Cardiac muscle cell (in vitro differentiated cells and primary cell): ENCODE measurements around the gene APOB. TPM values are rescaled to one million over a fixed set of nuclear protein-coding genes. Genes with fewer than 3 reads are reported as not detected.
"Not testable (repeated sequence)": the region's sequence is repeated elsewhere in the genome, so short reads cannot be mapped to it uniquely, and the experiment has no call there.

Experiments
- DNase-seq, 2 donors: peaks; one replicate each; pipeline versions ENCODE4 v3.0.0 to v3.0.0-alpha.2; 2010 to 2017; ENCODE audit warnings: low read depth in 1 of 2, low spot score in 1 of 2
- H3K27ac ChIP-seq: fragments of 200-600 bp; sonication (generic); 2 replicates; pipeline ENCODE4 v1.5.1; 2016
- H3K27me3 ChIP-seq: fragments of 200-600 bp; sonication (generic); 2 replicates; pipeline ENCODE4 v1.6.0; 2016; ENCODE audit warnings: control low read depth
- H3K36me3 ChIP-seq: fragments of 200-600 bp; sonication (generic); 2 replicates; pipeline ENCODE4 v1.5.1; 2016; ENCODE audit warnings: control low read depth
- H3K4me1 ChIP-seq: fragments of 200-600 bp; sonication (generic); 2 replicates; pipeline ENCODE4 v1.8.1; 2017; ENCODE audit warnings: low read depth, mild to moderate bottlenecking, mixed run types
- H3K4me3 ChIP-seq: fragments of 200-600 bp; sonication (generic); 2 replicates; pipeline ENCODE4 v1.5.1; 2016; ENCODE audit warnings: mild to moderate bottlenecking
- H3K9me3 ChIP-seq: fragments of 200-600 bp; sonication (generic); 2 replicates; pipeline ENCODE4 v1.5.1; 2017; ENCODE audit warnings: low read depth, mild to moderate bottlenecking, control low read depth
- CTCF ChIP-seq: IDR thresholded peaks from 2 replicates; pipeline ENCODE4 v1.5.1; 2012; ENCODE audit warnings: low read depth, mild to moderate bottlenecking, low read length
- polyA plus RNA-seq: library from polyadenylated mRNA; unstranded; fragments of >200 nt; fragmentation: Nextera tagmentation; extraction: Ambion mirVana; gene quantifications from 2 replicates; pipeline ENCODE4 v1.2.1, GENCODE V29; 2016
- total RNA-seq: library from RNA; depleted of rRNA; stranded (reverse); fragments of >200 nt; gene quantifications from 2 replicates; pipeline ENCODE4 v1.2.3, GENCODE V29; 2016

Gene APOB
- total and polyA plus RNA-seq, 2 experiments from 2014 or later = 0.15 to 0.26 TPM

- Histone ChIP-seq H3K4me3 (no peak overlapping the region), H3K27me3 (no peaks in the 10 kb centered on the region), H3K9me3 (no peaks in the 10 kb centered on the region), H3K36me3 (no peaks in the 10 kb centered on the region), H3K4me1 (no peaks in the 10 kb centered on the region), H3K27ac (no peak overlapping the region)
- TF ChIP-seq CTCF = no peak
- DNase-seq = no peak
Measured at GRCh38 chr2:21032338-21033236, 11.3 kb downstream of the APOB start.

GRCh38 chr2:21030983-21031968 lies 12.6 kb downstream of the APOB start:
- Histone ChIP-seq H3K27ac (no peak overlapping the region), H3K4me1 (no peaks in the 10 kb centered on the region), H3K9me3 (no peaks in the 10 kb centered on the region), H3K27me3 (no peaks in the 10 kb centered on the region), H3K36me3 (no peaks in the 10 kb centered on the region), H3K4me3 (no peak overlapping the region)
- no peak for DNase-seq
- TF ChIP-seq CTCF = no peak

GRCh38 chr2:21029519-21029918 lies 14.4 kb downstream of the APOB start:
- Histone ChIP-seq H3K36me3 (no peaks in the 10 kb centered on the region), H3K9me3 (no peaks in the 10 kb centered on the region), H3K27me3 (no peaks in the 10 kb centered on the region), H3K27ac (no peak overlapping the region), H3K4me1 (no peaks in the 10 kb centered on the region), H3K4me3 (no peak overlapping the region)
- TF ChIP-seq CTCF = no peak
- DNase-seq = no peak

DNA sequence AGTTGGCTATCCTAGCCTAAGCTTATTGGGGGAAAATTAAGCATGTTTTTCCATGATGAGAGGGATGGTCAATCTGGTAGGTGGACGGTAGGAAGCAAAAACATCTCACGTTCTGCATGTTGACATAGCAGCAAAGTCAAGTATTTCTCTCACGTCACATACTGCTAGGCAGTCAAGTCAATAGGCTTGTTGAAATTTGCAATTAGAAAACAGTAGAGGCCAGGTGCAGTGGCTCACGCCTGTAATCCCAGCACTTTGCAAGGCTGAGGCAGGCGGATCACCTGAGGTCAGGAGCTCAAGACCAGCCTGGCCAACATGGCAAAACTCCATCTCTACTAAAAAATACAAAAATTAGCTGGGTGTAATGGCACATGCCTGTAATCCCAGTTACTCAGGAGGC lies 14.9 kb downstream of the APOB start:
- not testable (repeated sequence) for H3K36me3 ChIP-seq, H3K4me1 ChIP-seq, H3K27ac ChIP-seq, H3K4me3 ChIP-seq, H3K9me3 ChIP-seq, DNase-seq, H3K27me3 ChIP-seq

DNA sequence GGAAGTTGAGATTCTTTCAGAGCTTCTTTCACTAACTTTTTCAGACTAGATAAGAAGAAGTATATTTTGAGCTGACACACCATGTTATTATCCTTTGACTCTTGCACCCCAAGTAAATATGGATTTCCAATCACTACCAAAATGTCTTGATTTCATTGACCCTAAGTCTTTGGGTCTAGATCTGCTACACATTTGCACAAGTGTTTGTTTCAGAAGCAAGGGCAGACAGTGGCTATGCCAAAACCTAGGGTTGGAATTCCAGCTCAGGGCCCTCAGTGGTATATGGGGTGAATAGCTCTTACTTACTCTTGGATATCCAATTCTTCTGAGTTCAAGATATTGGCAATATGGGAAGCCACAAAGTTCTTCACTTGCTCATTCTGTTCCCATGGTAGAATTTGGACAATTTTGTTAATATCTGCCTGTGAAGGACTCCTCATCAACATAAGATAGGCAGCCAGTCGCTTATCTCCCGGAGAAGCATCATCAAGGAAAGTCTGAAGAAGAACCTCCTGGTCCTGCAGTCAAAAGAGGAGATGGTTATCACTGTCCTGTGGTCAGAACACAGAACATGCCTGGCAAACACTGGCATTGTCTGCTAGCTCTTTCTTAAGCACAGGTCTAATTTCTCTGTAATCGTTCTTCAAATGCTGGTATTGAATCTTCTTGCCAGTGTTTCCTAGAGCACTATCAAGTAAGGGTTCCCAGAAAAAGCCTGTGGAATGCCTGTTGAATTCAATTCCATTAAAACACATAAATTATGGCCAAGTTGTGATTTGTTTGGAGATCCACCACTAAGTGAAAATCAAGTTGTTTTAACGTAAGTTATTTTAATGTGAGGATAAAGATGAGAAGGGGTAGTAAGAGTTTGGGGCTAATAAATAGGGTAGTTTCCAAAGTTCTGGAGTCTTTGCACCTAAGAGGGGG lies 15.6 kb downstream of the APOB start:
- H3K27ac ChIP-seq = no peak overlapping the region
- no peak for TF ChIP-seq CTCF
- no peaks in the 10 kb centered on the region for H3K27me3 ChIP-seq
- H3K36me3 ChIP-seq = no peaks in the 10 kb centered on the region
- no peaks in the 10 kb centered on the region for H3K9me3 ChIP-seq
- no peaks in the 10 kb centered on the region for H3K4me1 ChIP-seq
- DNase-seq = no peak
- H3K4me3 ChIP-seq = no peak overlapping the region
